DND-41 (cell line): Measurements from ENCODE around the gene SRC.

ENCODE experiments used
- ATAC-seq: fragments of 200-7000 bp; cut with Tn5 transposase; 3 replicates; pipeline ENCODE4 v1.9.1; 2021; ENCODE audit warnings: low read depth; ENCODE audit not compliant: insufficient read depth
- DNase-seq: peaks from one replicate; pipeline ENCODE4 v3.0.0-alpha.2; 2020
- H2AFZ ChIP-seq: 2 replicates; pipeline ENCODE4 v1.6.0; 2012; ENCODE audit warnings: low read depth, low read length
- H3K27ac ChIP-seq: 2 replicates; pipeline ENCODE4 v1.5.1; 2012; ENCODE audit warnings: low read length, inconsistent platforms
- H3K27me3 ChIP-seq: fragments of 200-600 bp; sonication (generic); 2 replicates; pipeline ENCODE4 v1.6.0; 2012; ENCODE audit warnings: low read length, mild to moderate bottlenecking, inconsistent platforms; ENCODE audit not compliant: insufficient read depth, poor library complexity
- H3K36me3 ChIP-seq: 2 replicates; pipeline ENCODE4 v1.5.1; 2012; ENCODE audit warnings: low read length, inconsistent platforms; ENCODE audit not compliant: insufficient read depth
- H3K4me1 ChIP-seq: 2 replicates; pipeline ENCODE4 v1.5.1; 2012; ENCODE audit warnings: mild to moderate bottlenecking, low read length; ENCODE audit not compliant: insufficient read depth
- H3K4me2 ChIP-seq: 2 replicates; pipeline ENCODE4 v1.6.0; 2012; ENCODE audit warnings: mild to moderate bottlenecking, moderate library complexity, low read length, inconsistent platforms; ENCODE audit not compliant: insufficient read depth
- H3K4me3 ChIP-seq, 2 experiments: fragments of 200-600 bp in 1 of 2; shearing (Covaris generic) in 1 of 2; 2 replicates each; pipeline ENCODE4 v1.5.1; 2012 to 2016; ENCODE audit warnings: inconsistent platforms in 2 of 2, low read length in 2 of 2, mild to moderate bottlenecking in 2 of 2, low read depth in 1 of 2, moderate library complexity in 1 of 2
- H3K79me2 ChIP-seq: 2 replicates; pipeline ENCODE4 v1.6.0; 2012; ENCODE audit warnings: low read length, inconsistent platforms; ENCODE audit not compliant: insufficient read depth
- H3K9ac ChIP-seq: 2 replicates; pipeline ENCODE4 v1.6.0; 2012; ENCODE audit warnings: low read depth, mild to moderate bottlenecking, inconsistent platforms, low read length, moderate library complexity
- H3K9me3 ChIP-seq: 2 replicates; pipeline ENCODE4 v1.5.1; 2012; ENCODE audit warnings: low read length, moderate library complexity, mild to moderate bottlenecking, inconsistent platforms; ENCODE audit not compliant: insufficient read depth, severe bottlenecking
- H4K20me1 ChIP-seq: 2 replicates; pipeline ENCODE4 v1.6.0; 2012; ENCODE audit warnings: low read length; ENCODE audit not compliant: insufficient read depth
- EZH2 ChIP-seq: IDR thresholded peaks from 3 replicates; pipeline ENCODE4 v1.6.1; 2012; ENCODE audit warnings: borderline replicate concordance, low read depth, mild to moderate bottlenecking, moderate library complexity, low read length, inconsistent platforms; ENCODE audit not compliant: severe bottlenecking
- TF ChIP-seq, protein P1 (sequence below): IDR thresholded peaks from 2 replicates; pipeline ENCODE4 v1.5.1; 2012; ENCODE audit warnings: borderline replicate concordance, low read length, moderate library complexity, mild to moderate bottlenecking; ENCODE audit not compliant: poor library complexity, severe bottlenecking; ENCODE audit errors: extremely low read depth

SRC gene

DNA sequence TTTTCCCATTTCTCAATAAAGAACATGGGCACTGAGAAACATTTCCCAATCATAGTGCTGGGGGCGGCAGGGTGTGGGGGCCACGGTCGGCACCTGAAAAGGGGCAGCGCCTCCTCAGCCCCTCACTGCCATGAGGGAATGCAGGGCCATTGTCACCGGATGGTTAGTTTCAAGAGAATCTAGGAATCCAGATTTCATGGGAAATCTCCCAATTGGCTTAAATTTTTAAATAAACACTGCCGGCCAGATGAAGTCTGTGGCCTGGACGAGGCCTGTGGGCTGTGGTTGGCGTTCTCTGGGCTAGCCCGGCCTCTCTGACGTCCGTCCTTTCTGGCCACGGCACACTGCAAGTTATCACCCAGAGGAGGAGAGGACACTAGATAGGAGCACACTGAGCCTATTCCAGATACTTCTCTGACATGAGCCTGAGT lies 30.9 kb upstream of the SRC start:
- Histone ChIP-seq H3K4me1 (peaks cover 10% of the 10 kb centered on the region; the same call in 1 of the 2 replicates), H3K4me2 (no peak overlapping the region), H4K20me1 (peaks cover 49% of the 10 kb centered on the region), H2AFZ (no peak overlapping the region), H3K27ac (no peak overlapping the region), H3K9me3 (no peaks in the 10 kb centered on the region), H3K9ac (no peak overlapping the region), H3K36me3 (peaks cover 65% of the 10 kb centered on the region), H3K27me3 (no peaks in the 10 kb centered on the region), H3K4me3 (no peak overlapping the region), H3K79me2 (peaks cover 26% of the 10 kb centered on the region)
- DNase-seq = no peak
- no peak for TF ChIP-seq EZH2
- TF ChIP-seq, protein P1, sequence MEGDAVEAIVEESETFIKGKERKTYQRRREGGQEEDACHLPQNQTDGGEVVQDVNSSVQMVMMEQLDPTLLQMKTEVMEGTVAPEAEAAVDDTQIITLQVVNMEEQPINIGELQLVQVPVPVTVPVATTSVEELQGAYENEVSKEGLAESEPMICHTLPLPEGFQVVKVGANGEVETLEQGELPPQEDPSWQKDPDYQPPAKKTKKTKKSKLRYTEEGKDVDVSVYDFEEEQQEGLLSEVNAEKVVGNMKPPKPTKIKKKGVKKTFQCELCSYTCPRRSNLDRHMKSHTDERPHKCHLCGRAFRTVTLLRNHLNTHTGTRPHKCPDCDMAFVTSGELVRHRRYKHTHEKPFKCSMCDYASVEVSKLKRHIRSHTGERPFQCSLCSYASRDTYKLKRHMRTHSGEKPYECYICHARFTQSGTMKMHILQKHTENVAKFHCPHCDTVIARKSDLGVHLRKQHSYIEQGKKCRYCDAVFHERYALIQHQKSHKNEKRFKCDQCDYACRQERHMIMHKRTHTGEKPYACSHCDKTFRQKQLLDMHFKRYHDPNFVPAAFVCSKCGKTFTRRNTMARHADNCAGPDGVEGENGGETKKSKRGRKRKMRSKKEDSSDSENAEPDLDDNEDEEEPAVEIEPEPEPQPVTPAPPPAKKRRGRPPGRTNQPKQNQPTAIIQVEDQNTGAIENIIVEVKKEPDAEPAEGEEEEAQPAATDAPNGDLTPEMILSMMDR = no peak
- no peak for ATAC-seq

DNA sequence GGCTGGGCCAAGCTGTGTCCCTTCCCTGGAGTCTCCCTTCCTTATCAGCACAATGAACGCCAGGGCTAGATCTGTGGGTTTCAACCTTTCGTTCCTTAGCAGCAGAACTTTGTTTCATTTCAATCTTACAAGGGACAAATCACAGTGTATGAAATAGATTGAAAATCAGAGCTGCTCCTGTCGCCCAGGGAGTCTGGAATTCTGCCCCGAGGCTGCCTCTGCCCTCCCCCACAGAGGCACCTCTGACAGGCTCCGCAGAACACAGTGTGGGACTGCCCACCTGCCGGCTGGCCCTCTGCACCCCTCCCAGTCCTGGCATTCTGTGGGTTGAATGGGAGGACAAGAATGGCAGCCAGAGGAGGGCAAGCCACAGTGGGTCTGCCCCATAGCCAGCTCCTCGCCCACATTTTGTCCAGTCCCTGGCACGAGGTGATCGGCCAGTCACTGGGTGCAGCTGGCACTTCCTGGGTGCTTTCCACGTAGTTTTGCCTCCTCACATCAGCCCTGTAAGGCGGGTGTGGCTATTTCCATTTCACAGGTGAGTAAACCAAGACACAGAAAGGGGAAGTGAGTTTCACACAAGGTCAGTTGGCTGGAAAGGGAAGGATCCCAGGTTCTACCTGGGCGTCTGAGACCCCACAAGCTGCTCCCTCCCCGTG lies 30.4 kb upstream of the SRC start:
- ATAC-seq (no peak), DNase-seq (no peak)
- peaks cover 20% of the 10 kb centered on the region for H3K79me2 ChIP-seq
- H3K9ac ChIP-seq = no peak overlapping the region
- no peak for TF ChIP-seq EZH2
- TF ChIP-seq, protein P1 = no peak
- H3K27me3 ChIP-seq = no peaks in the 10 kb centered on the region
- H3K4me3 ChIP-seq = no peak overlapping the region
- H3K27ac ChIP-seq = peak overlapping the region; percentile 34; the same call in 1 of the 2 replicates
- H4K20me1 ChIP-seq = peaks cover 43% of the 10 kb centered on the region
- H3K36me3 ChIP-seq = peaks cover 60% of the 10 kb centered on the region
- no peaks in the 10 kb centered on the region for H3K9me3 ChIP-seq
- H3K4me1 ChIP-seq = peaks cover 10% of the 10 kb centered on the region; the same call in 1 of the 2 replicates
- H2AFZ ChIP-seq = no peak overlapping the region
- no peak overlapping the region for H3K4me2 ChIP-seq

DNA sequence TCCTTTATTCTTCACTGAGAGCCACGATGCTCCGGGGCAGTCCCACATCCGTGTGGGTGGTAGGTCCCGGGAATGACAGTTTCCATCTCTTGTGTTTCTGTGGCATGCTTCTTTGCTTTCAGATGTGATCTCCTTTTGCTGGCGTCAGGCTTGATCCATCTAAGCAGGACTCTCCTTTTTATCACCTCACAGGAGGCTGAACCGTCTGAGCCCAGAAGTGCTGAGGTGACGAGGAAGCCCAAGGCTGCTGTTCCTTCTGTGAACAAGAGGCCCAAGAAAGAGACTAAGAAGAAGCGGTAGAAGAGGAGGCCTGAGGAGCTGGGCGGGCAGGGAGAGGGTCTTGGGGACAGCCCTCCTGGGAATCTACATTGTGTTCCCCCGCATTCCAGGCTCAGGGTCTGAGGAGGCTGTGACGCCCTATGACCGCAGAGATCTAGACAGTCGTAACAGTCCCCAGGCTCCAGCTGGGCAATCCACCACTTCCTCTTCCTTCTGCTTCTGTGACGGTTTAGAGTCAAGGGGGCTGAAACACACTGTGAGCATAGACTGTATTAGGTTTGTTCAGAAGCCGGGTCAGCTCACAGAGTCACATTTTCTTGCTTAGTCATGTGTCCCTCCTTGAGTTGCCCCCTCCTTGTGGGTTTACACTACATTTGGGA lies 29.7 kb upstream of the SRC start:
- no peaks in the 10 kb centered on the region for H3K27me3 ChIP-seq
- peaks cover 14% of the 10 kb centered on the region for H3K79me2 ChIP-seq
- no peak overlapping the region for H3K9ac ChIP-seq
- no peak for TF ChIP-seq EZH2
- TF ChIP-seq, protein P1 = no peak
- DNase-seq (peak; percentile 67), ATAC-seq (peak; percentile 96)
- no peaks in the 10 kb centered on the region for H3K9me3 ChIP-seq
- H3K4me1 ChIP-seq = peaks cover 10% of the 10 kb centered on the region; the same call in 1 of the 2 replicates
- no peak overlapping the region for H3K4me2 ChIP-seq
- H3K4me3 ChIP-seq = no peak overlapping the region
- peaks cover 38% of the 10 kb centered on the region for H4K20me1 ChIP-seq
- H3K27ac ChIP-seq = peak overlapping the region; percentile 34; the same call in 1 of the 2 replicates
- peaks cover 54% of the 10 kb centered on the region for H3K36me3 ChIP-seq
- no peak overlapping the region for H2AFZ ChIP-seq
